ENCODE data around the gene FAM136A. TPM values are rescaled to one million over a fixed set of nuclear protein-coding genes. Genes with fewer than 3 reads are reported as not detected.
"Not testable (repeated sequence)": the region's sequence is repeated elsewhere in the genome, so short reads cannot be mapped to it uniquely, and the experiment has no call there.

The FAM136A gene
- total and polyA plus RNA-seq, 3 experiments from 2014 or later: 41.3 to 102 (median 99.4) TPM

GRCh38 chr2:70312560-70312959, 10.7 kb upstream of the FAM136A start:
- ChIA-PET POLR2A (no interaction called here), CTCF (interaction anchor here (4.8 kb wide), 1 partner anchor 10 kb away, joined by 28 read pairs; the partner anchor contains the start of gene FAM136A)
- Histone ChIP-seq H3K4me3 (ENCODE audit: low read length) (no peak overlapping the region), H3K27ac (ENCODE audit: low read depth, low read length) (no peak overlapping the region), H3K4me1 (ENCODE audit: insufficient read depth, low read length) (no peaks in the 10 kb centered on the region), H3K36me3 (ENCODE audit: insufficient read depth, low read length) (no peaks in the 10 kb centered on the region), H3K9me3 (ENCODE audit: low read length) (no peaks in the 10 kb centered on the region), H3K27me3 (ENCODE audit: insufficient read depth, low read length, poor library complexity, severe bottlenecking) (no peaks in the 10 kb centered on the region)
- Mint-ChIP-seq H3K4me1 (no peaks in the 10 kb centered on the region), H3K27me3 (peaks cover 10 to 25% of the 10 kb centered on the region in 2 donors), H3K27ac (no peak overlapping the region), H3K36me3 (no peaks in the 10 kb centered on the region), H3K4me3 (no peak overlapping the region), H3K9me3 (no peaks in the 10 kb centered on the region)
- DNase-seq: no peak

GRCh38 chr2:70310899-70311298, 9.0 kb upstream of the FAM136A start:
- Mint-ChIP-seq H3K27ac (peak overlapping the region in 1 of 8 donors; percentile 29), H3K36me3 (no peaks in the 10 kb centered on the region), H3K9me3 (no peaks in the 10 kb centered on the region), H3K4me1 (no peaks in the 10 kb centered on the region), H3K4me3 (no peak overlapping the region), H3K27me3 (peaks cover 10 to 21% of the 10 kb centered on the region in 2 donors)
- Histone ChIP-seq H3K27ac (ENCODE audit: low read depth, low read length) (no peak overlapping the region), H3K4me3 (ENCODE audit: low read length) (no peak overlapping the region), H3K36me3 (ENCODE audit: insufficient read depth, low read length) (no peaks in the 10 kb centered on the region), H3K9me3 (ENCODE audit: low read length) (no peaks in the 10 kb centered on the region), H3K27me3 (ENCODE audit: insufficient read depth, low read length, poor library complexity, severe bottlenecking) (no peaks in the 10 kb centered on the region), H3K4me1 (ENCODE audit: insufficient read depth, low read length) (no peaks in the 10 kb centered on the region)
- ChIA-PET CTCF (no interaction called here), POLR2A (interaction anchor here (0.9 kb wide), 1 partner anchor 757 kb away, joined by 5 read pairs; no protein-coding TSS in a partner anchor)
- no peak for DNase-seq

- H3K9me3 Mint-ChIP-seq: no peaks in the 10 kb centered on the region
- no peak overlapping the region for H3K4me3 ChIP-seq (ENCODE audit: low read length)
- H3K4me3 Mint-ChIP-seq: no peak overlapping the region
- no peaks in the 10 kb centered on the region for H3K27me3 ChIP-seq (ENCODE audit: insufficient read depth, low read length, poor library complexity, severe bottlenecking)
- peaks cover 17% of the 10 kb centered on the region for H3K4me1 ChIP-seq (ENCODE audit: insufficient read depth, low read length)
- CTCF ChIA-PET: interaction anchor here (0.7 to 4.9 kb wide), 3 partner anchors 313 to 367 kb away, joined by 3 to 70 read pairs (median 9); no protein-coding TSS in a partner anchor
- no peak overlapping the region for H3K27ac Mint-ChIP-seq
- POLR2A ChIA-PET: interaction anchor here (0.6 kb wide), 1 partner anchor 83 kb away, joined by 3 read pairs; no protein-coding TSS in a partner anchor
- no peak for DNase-seq
- peaks cover 18 to 20% (median 19%) of the 10 kb centered on the region in 3 donors for H3K4me1 Mint-ChIP-seq
- H3K27ac ChIP-seq (ENCODE audit: low read depth, low read length): no peak overlapping the region
- H3K36me3 Mint-ChIP-seq: peaks cover 0 to 8% (median 0%) of the 10 kb centered on the region in 3 donors
- H3K27me3 Mint-ChIP-seq: peaks cover 2 to 13% of the 10 kb centered on the region in 2 donors
- H3K36me3 ChIP-seq (ENCODE audit: insufficient read depth, low read length): no peaks in the 10 kb centered on the region
- H3K9me3 ChIP-seq (ENCODE audit: low read length): no peaks in the 10 kb centered on the region
Observed at GRCh38 chr2:70305531-70305930, 3.7 kb upstream of the FAM136A start.

GRCh38 chr2:70304498-70304897, 2.6 kb upstream of the FAM136A start:
- no peak overlapping the region for H3K27ac ChIP-seq (ENCODE audit: low read depth, low read length)
- ChIA-PET CTCF (interaction anchor here (0.5 to 4.9 kb wide), 19 partner anchors 9 to 801 kb away, joined by 3 to 70 read pairs (median 5); partner anchors contain the start of genes MXD1 and SNRPG), POLR2A (interaction anchor here (1.5 kb wide), 1 partner anchor 11 kb away, joined by 6 read pairs; the partner anchor contains the start of gene SNRPG)
- no peak overlapping the region for H3K4me3 ChIP-seq (ENCODE audit: low read length)
- Mint-ChIP-seq H3K27me3 (peaks cover 2 to 5% of the 10 kb centered on the region in 2 donors), H3K4me1 (peaks cover 21 to 22% (median 22%) of the 10 kb centered on the region in 3 donors), H3K4me3 (peak overlapping the region in 1 of 7 donors; percentile 29), H3K27ac (peak overlapping the region in 1 of 8 donors; percentile 52), H3K36me3 (peaks cover 0 to 14% (median 0%) of the 10 kb centered on the region in 3 donors), H3K9me3 (no peaks in the 10 kb centered on the region)
- no peaks in the 10 kb centered on the region for H3K9me3 ChIP-seq (ENCODE audit: low read length)
- H3K4me1 ChIP-seq (ENCODE audit: insufficient read depth, low read length): peaks cover 19% of the 10 kb centered on the region
- no peak for DNase-seq
- no peaks in the 10 kb centered on the region for H3K36me3 ChIP-seq (ENCODE audit: insufficient read depth, low read length)
- no peaks in the 10 kb centered on the region for H3K27me3 ChIP-seq (ENCODE audit: insufficient read depth, low read length, poor library complexity, severe bottlenecking)

GRCh38 chr2:70303186-70303585, 1.3 kb upstream of the FAM136A start:
- no peaks in the 10 kb centered on the region for H3K9me3 ChIP-seq (ENCODE audit: low read length)
- Mint-ChIP-seq H3K4me3 (peak overlapping the region in 2 of 7 donors; percentile 2 to 61), H3K9me3 (no peaks in the 10 kb centered on the region), H3K4me1 (peaks cover 25 to 31% (median 26%) of the 10 kb centered on the region in 3 donors), H3K27ac (peak overlapping the region in 1 of 8 donors; percentile 71), H3K36me3 (peaks cover 5 to 25% (median 6%) of the 10 kb centered on the region in 3 donors), H3K27me3 (no peaks in the 10 kb centered on the region)
- no peaks in the 10 kb centered on the region for H3K36me3 ChIP-seq (ENCODE audit: insufficient read depth, low read length)
- no peaks in the 10 kb centered on the region for H3K27me3 ChIP-seq (ENCODE audit: insufficient read depth, low read length, poor library complexity, severe bottlenecking)
- H3K4me1 ChIP-seq (ENCODE audit: insufficient read depth, low read length): peaks cover 19% of the 10 kb centered on the region
- H3K4me3 ChIP-seq (ENCODE audit: low read length): no peak overlapping the region
- H3K27ac ChIP-seq (ENCODE audit: low read depth, low read length): no peak overlapping the region
- DNase-seq: no peak
- POLR2A ChIA-PET: interaction anchor here (0.7 to 1.5 kb wide), 3 partner anchors 10 to 388 kb away, joined by 5 to 9 read pairs (median 6); partner anchors contain the start of genes MXD1 and SNRPG
- CTCF ChIA-PET: interaction anchor here (0.9 to 4.9 kb wide), 17 partner anchors 10 to 645 kb away, joined by 3 to 70 read pairs (median 5); partner anchors contain the start of genes MXD1, PCYOX1 and SNRPG

GRCh38 chr2:70302195-70302546, 304 bp upstream of the FAM136A start:
- not testable (repeated sequence) for H3K27me3 ChIP-seq (ENCODE audit: insufficient read depth, low read length, poor library complexity, severe bottlenecking); H3K9me3 Mint-ChIP-seq; H3K27ac ChIP-seq (ENCODE audit: low read depth, low read length); H3K4me3 ChIP-seq (ENCODE audit: low read length); H3K27me3 Mint-ChIP-seq; H3K9me3 ChIP-seq (ENCODE audit: low read length); DNase-seq; H3K36me3 ChIP-seq (ENCODE audit: insufficient read depth, low read length)
- peak overlapping the region in 6 of 7 donors; percentile 89 to 96 (median 93) for H3K4me3 Mint-ChIP-seq
- H3K4me1 ChIP-seq (ENCODE audit: insufficient read depth, low read length): peaks cover 19% of the 10 kb centered on the region
- ChIA-PET POLR2A (interaction anchor here (1.4 to 1.5 kb wide), 3 partner anchors 9 to 389 kb away, joined by 8 to 11 read pairs (median 9); partner anchors contain the start of genes MXD1 and SNRPG), CTCF (interaction anchor here (0.6 to 4.9 kb wide), 25 partner anchors 9 to 865 kb away, joined by 3 to 70 read pairs (median 4); partner anchors contain the start of genes C2orf42, MXD1, NFU1 and PCYOX1)
- H3K36me3 Mint-ChIP-seq: peaks cover 5 to 32% (median 8%) of the 10 kb centered on the region in 3 donors
- H3K4me1 Mint-ChIP-seq: peaks cover 27 to 37% (median 28%) of the 10 kb centered on the region in 3 donors
- H3K27ac Mint-ChIP-seq: peak overlapping the region in 4 of 8 donors; percentile 58 to 86 (median 68)

GRCh38 chr2:70300771-70301343, 1.0 kb downstream of the FAM136A start:
- H3K27me3 Mint-ChIP-seq: no peaks in the 10 kb centered on the region
- peak overlapping the region; percentile 79 to 96 (median 88) for H3K27ac Mint-ChIP-seq
- H3K36me3 Mint-ChIP-seq: peaks cover 5 to 41% (median 8%) of the 10 kb centered on the region in 3 donors
- Histone ChIP-seq H3K4me1 (ENCODE audit: insufficient read depth, low read length) (peaks cover 19% of the 10 kb centered on the region), H3K4me3 (ENCODE audit: low read length) (peak overlapping the region; percentile 85), H3K27me3 (ENCODE audit: insufficient read depth, low read length, poor library complexity, severe bottlenecking) (no peaks in the 10 kb centered on the region), H3K27ac (ENCODE audit: low read depth, low read length) (peak overlapping the region; percentile 79), H3K36me3 (ENCODE audit: insufficient read depth, low read length) (no peaks in the 10 kb centered on the region), H3K9me3 (ENCODE audit: low read length) (no peaks in the 10 kb centered on the region)
- CTCF ChIA-PET: interaction anchor here (0.5 to 4.8 kb wide), 11 partner anchors 8 to 576 kb away, joined by 3 to 49 read pairs (median 4); partner anchors contain the start of genes MXD1 and SNRPG
- DNase-seq: no peak
- POLR2A ChIA-PET: interaction anchor here (0.6 to 1.4 kb wide), 4 partner anchors 60 to 387 kb away, joined by 3 to 8 read pairs (median 5); partner anchors contain the start of gene MXD1
- H3K9me3 Mint-ChIP-seq: no peaks in the 10 kb centered on the region
- peaks cover 27 to 46% (median 36%) of the 10 kb centered on the region in 3 donors for H3K4me1 Mint-ChIP-seq
- peak overlapping the region; percentile 89 to 96 (median 92) for H3K4me3 Mint-ChIP-seq

GRCh38 chr2:70297828-70298227, 4.0 kb downstream of the FAM136A start:
- CTCF ChIA-PET: not testable (repeated sequence)

More at GRCh38 chr2:70297828-70298227, 4.0 kb downstream of the FAM136A start:
- H3K4me3 ChIP-seq (ENCODE audit: low read length); H3K9me3 ChIP-seq (ENCODE audit: low read length); H3K27me3 Mint-ChIP-seq; H3K9me3 Mint-ChIP-seq; H3K36me3 ChIP-seq (ENCODE audit: insufficient read depth, low read length); H3K27ac Mint-ChIP-seq; POLR2A ChIA-PET; H3K27me3 ChIP-seq (ENCODE audit: insufficient read depth, low read length, poor library complexity, severe bottlenecking); DNase-seq; H3K27ac ChIP-seq (ENCODE audit: low read depth, low read length); H3K4me3 Mint-ChIP-seq: not testable (repeated sequence)
- Mint-ChIP-seq H3K4me1 (peaks cover 26 to 38% (median 34%) of the 10 kb centered on the region in 3 donors), H3K36me3 (peaks cover 5 to 52% (median 8%) of the 10 kb centered on the region in 3 donors)
- peaks cover 15% of the 10 kb centered on the region for H3K4me1 ChIP-seq (ENCODE audit: insufficient read depth, low read length)
